ENCODE measurements around the gene OR2T29.
"Not testable (repeated sequence)": the region's sequence is repeated elsewhere in the genome, so short reads cannot be mapped to it uniquely, and the experiment has no call there.

OR2T29 gene

GRCh38 chr1:248507773-248508172 lies 54.8 kb downstream of the OR2T29 start, which contains the start of gene OR2G6:
TSS of gene OR2G6 (plus strand) at chr1:248508073. CDS start at chr1:248521647, 13,574 bp downstream.
- not testable (repeated sequence) for DNase-seq
